GM23248 (cell line): Measurements from ENCODE around the gene ORMDL2. TPM values are rescaled to one million over a fixed set of nuclear protein-coding genes. Genes with fewer than 3 reads are reported as not detected.
A peak's percentile ranks its signal among the peaks of the same experiment; 100 is the strongest.

ENCODE experiments used
- DNase-seq: peaks from one replicate; pipeline ENCODE4 v3.0.0-alpha.2; 2015
- H2AFZ ChIP-seq: fragments of 200-600 bp; sonication (generic); 2 replicates; pipeline ENCODE4 v1.6.1; 2016; ENCODE audit warnings: antibody characterized with exemption
- H3F3A ChIP-seq: fragments of 200-600 bp; sonication (generic); 2 replicates; pipeline ENCODE4 v1.6.1; 2016; ENCODE audit warnings: mild to moderate bottlenecking, antibody characterized with exemption, mixed run types; ENCODE audit not compliant: insufficient read depth
- H3K27ac ChIP-seq: fragments of 200-600 bp; sonication (generic); 2 replicates; pipeline ENCODE4 v1.5.1; 2016; ENCODE audit warnings: mild to moderate bottlenecking
- H3K27me3 ChIP-seq: fragments of 200-600 bp; sonication (generic); replicated peaks from 2 replicates; pipeline ENCODE4 v1.6.1; 2016; ENCODE audit warnings: mild to moderate bottlenecking; ENCODE audit not compliant: insufficient read depth
- H3K36me3 ChIP-seq: fragments of 200-600 bp; sonication (generic); 2 replicates; pipeline ENCODE4 v1.6.1; 2016; ENCODE audit warnings: low read depth, mild to moderate bottlenecking
- H3K4me1 ChIP-seq: fragments of 200-600 bp; sonication (generic); 2 replicates; pipeline ENCODE4 v1.6.1; 2016; ENCODE audit warnings: mild to moderate bottlenecking; ENCODE audit not compliant: insufficient read depth
- H3K4me2 ChIP-seq: fragments of 200-600 bp; sonication (generic); one replicate; pipeline ENCODE4 v1.6.1; 2016; ENCODE audit warnings: mild to moderate bottlenecking; ENCODE audit not compliant: unreplicated experiment
- H3K4me3 ChIP-seq: fragments of 200-600 bp; sonication (generic); 2 replicates; pipeline ENCODE4 v1.5.1; 2016; ENCODE audit warnings: mild to moderate bottlenecking
- H3K79me2 ChIP-seq: fragments of 200-600 bp; sonication (generic); 2 replicates; pipeline ENCODE4 v1.6.1; 2016; ENCODE audit warnings: mild to moderate bottlenecking; ENCODE audit not compliant: insufficient read depth
- H3K9ac ChIP-seq: fragments of 200-600 bp; sonication (generic); 2 replicates; pipeline ENCODE4 v1.6.1; 2016; ENCODE audit warnings: mild to moderate bottlenecking
- H3K9me2 ChIP-seq: fragments of 200-600 bp; sonication (generic); 2 replicates; pipeline ENCODE4 v1.6.1; 2016; ENCODE audit warnings: mixed run types, mild to moderate bottlenecking, moderate library complexity; ENCODE audit not compliant: insufficient read depth
- H3K9me3 ChIP-seq: fragments of 200-600 bp; sonication (generic); one replicate; pipeline ENCODE4 v1.6.1; 2017; ENCODE audit warnings: low read depth
- H4K20me1 ChIP-seq: fragments of 200-600 bp; sonication (generic); 2 replicates; pipeline ENCODE4 v1.6.0; 2016; ENCODE audit not compliant: insufficient read depth
- EZH2 ChIP-seq: fragments of 200-600 bp; sonication (generic); IDR thresholded peaks from 2 replicates; pipeline ENCODE4 v1.6.1; 2018; ENCODE audit warnings: antibody characterized with exemption, mild to moderate bottlenecking; ENCODE audit not compliant: insufficient read depth, poor library complexity, severe bottlenecking
- EZH2phosphoT487 ChIP-seq: fragments of 200-600 bp; sonication (generic); IDR thresholded peaks from 2 replicates; pipeline ENCODE4 v1.6.1; 2018; ENCODE audit warnings: antibody characterized with exemption, moderate library complexity, mild to moderate bottlenecking, low read depth; ENCODE audit not compliant: insufficient read depth
- WGBS, 2 experiments: methylation state at CpG; one replicate each; pipeline ENCODE4 v1.1.6; 2015 to 2017; ENCODE audit warnings: low lambda C conversion rate in 2 of 2, low coverage in 1 of 2; ENCODE audit errors: missing lambda C conversion rate in 2 of 2; 5-methylcytosine and 5-hydroxymethylcytosine counted together
- in situ Hi-C: fragments of 300-500 bp; cut with MboI; formaldehyde crosslinking; loops from 2 replicates; pipeline ENCODE4 v1.15.0; 2020
- polyA plus RNA-seq: library from polyadenylated mRNA; unstranded; fragments of >200 nt; fragmentation: Nextera tagmentation; extraction: Ambion mirVana; gene quantifications from 2 replicates; pipeline ENCODE4 v1.2.1, GENCODE V29; 2016
- total RNA-seq: library from RNA; depleted of rRNA; stranded (reverse); fragments of >200 nt; shearing (Covaris generic); gene quantifications from 2 replicates; pipeline ENCODE4 v1.2.3, GENCODE V29; 2014

Gene ORMDL2
- total and polyA plus RNA-seq, 2 experiments from 2014 or later: 21.7 to 87.7 TPM

DNA sequence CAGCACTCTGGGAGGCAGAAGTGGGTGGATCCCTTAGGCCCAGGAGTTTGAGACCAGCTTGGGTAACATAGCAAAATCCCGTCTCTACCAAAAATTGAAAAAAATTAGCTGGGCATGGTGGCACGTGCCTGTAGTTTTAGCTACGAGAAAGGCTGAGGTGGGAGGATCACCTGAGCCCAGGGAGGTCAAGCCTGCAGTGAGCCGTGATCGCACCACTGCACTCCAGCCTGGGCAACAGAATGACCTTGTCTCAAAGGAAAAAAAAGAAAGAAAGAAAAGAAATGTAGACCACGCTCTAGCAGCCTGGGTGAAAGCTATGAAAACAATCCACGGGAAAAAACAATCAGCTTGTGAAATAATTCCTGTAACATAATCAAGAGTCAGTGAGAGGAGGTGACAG, 29.3 kb upstream of the ORMDL2 start:
- Histone ChIP-seq H3K9me3 (no peaks in the 10 kb centered on the region), H3K36me3 (peaks cover 67% of the 10 kb centered on the region), H3K27me3 (no peaks in the 10 kb centered on the region), H3K9me2 (no peaks in the 10 kb centered on the region), H3F3A (no peaks in the 10 kb centered on the region), H3K4me3 (no peak overlapping the region), H3K9ac (no peak overlapping the region), H3K4me2 (no peak overlapping the region), H3K79me2 (peaks cover 63% of the 10 kb centered on the region), H4K20me1 (no peaks in the 10 kb centered on the region), H3K27ac (no peak overlapping the region), H3K4me1 (no peaks in the 10 kb centered on the region), H2AFZ (no peak overlapping the region)
- DNase-seq: no peak
- TF ChIP-seq EZH2phosphoT487 (no peak), EZH2 (no peak)
- 75 to 76% methylated on average over 7 of the region's 7 CpGs for WGBS, 2 experiments
- in situ Hi-C loops: no loop called here

DNA sequence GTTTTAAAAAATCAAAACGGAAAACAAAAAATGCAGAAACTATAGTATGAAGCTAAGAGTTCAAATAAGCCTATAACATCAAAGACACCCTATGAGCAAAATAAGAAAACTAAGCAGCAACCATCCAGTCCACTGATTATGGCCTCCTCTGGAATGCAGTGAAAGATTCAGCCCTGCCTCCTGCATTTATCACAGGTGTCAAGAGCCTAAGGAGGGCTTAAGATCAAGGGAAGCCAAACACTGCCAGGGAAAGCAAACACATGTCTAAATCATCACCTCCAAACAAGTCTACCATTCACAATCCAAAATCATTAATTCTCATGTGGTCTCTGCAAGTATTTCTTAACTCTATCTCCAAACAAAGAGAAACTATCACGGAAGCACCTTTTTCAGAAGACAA, 28.7 kb upstream of the ORMDL2 start:
- no peaks in the 10 kb centered on the region for H4K20me1 ChIP-seq
- in situ Hi-C loops: no loop called here
- DNase-seq: no peak
- H3K4me2 ChIP-seq: no peak overlapping the region
- H3K9ac ChIP-seq: no peak overlapping the region
- no peaks in the 10 kb centered on the region for H3K9me2 ChIP-seq
- peaks cover 68% of the 10 kb centered on the region for H3K79me2 ChIP-seq
- no peaks in the 10 kb centered on the region for H3F3A ChIP-seq
- no peak overlapping the region for H2AFZ ChIP-seq
- H3K27ac ChIP-seq: no peak overlapping the region
- TF ChIP-seq EZH2 (no peak), EZH2phosphoT487 (no peak)
- H3K4me3 ChIP-seq: no peak overlapping the region
- H3K27me3 ChIP-seq: no peaks in the 10 kb centered on the region
- peaks cover 72% of the 10 kb centered on the region for H3K36me3 ChIP-seq
- H3K9me3 ChIP-seq: no peaks in the 10 kb centered on the region
- no peaks in the 10 kb centered on the region for H3K4me1 ChIP-seq
- WGBS, 2 experiments: 97% methylated on average over 2 of the region's 2 CpGs

DNA sequence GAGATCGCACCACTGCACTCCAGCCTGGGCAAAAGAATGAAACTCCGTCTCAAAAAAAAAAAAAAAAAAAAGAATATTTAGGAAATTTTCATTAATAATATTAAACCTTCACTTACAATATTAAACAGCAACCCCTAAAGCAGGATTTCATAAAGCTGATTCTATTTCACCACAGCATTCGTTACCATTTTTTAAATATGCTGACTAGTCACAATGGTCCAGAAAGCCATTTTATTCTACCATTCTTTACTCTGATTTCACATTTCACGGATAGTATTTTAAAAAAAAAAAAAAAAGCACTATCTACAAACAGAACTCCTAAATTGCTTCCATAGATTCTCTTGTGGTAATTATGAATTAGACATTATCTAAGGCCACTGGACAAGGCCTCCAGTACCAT, 27.9 kb upstream of the ORMDL2 start:
- WGBS, 2 experiments: 88% methylated on average over 4 of the region's 4 CpGs
- no peak overlapping the region for H3K9ac ChIP-seq
- H3F3A ChIP-seq: no peaks in the 10 kb centered on the region
- peaks cover 68% of the 10 kb centered on the region for H3K79me2 ChIP-seq
- no peak for DNase-seq
- in situ Hi-C loops: no loop called here
- no peaks in the 10 kb centered on the region for H3K4me1 ChIP-seq
- H4K20me1 ChIP-seq: no peaks in the 10 kb centered on the region
- no peaks in the 10 kb centered on the region for H3K9me3 ChIP-seq
- no peak overlapping the region for H2AFZ ChIP-seq
- no peak overlapping the region for H3K4me2 ChIP-seq
- no peak overlapping the region for H3K27ac ChIP-seq
- H3K4me3 ChIP-seq: no peak overlapping the region
- TF ChIP-seq EZH2: no peak
- TF ChIP-seq EZH2phosphoT487: no peak
- peaks cover 71% of the 10 kb centered on the region for H3K36me3 ChIP-seq
- H3K9me2 ChIP-seq: no peaks in the 10 kb centered on the region
- H3K27me3 ChIP-seq: no peaks in the 10 kb centered on the region

DNA sequence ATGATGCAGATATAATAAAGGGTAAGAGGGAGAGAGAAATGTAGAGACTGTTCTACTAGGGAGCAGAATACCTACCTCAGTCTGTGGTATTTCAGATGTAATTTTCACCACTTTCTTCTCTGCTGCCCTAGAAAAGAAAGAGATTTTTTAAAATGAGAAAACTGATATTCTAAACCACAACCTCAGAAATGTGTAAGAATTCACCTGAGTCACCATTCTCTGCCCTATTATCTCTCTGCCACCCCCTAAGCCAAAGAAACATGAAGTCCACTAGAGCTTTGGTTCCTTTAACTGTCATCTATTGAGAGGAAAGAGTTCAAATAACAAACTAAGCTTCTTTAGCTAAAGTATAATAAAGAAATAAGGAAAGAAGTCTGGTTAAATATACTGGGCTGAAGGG, 21.9 kb upstream of the ORMDL2 start:
- Histone ChIP-seq H3K9me2 (no peaks in the 10 kb centered on the region), H3K27me3 (no peaks in the 10 kb centered on the region), H3K9ac (no peak overlapping the region), H3K4me3 (no peak overlapping the region), H3K4me2 (no peak overlapping the region), H3K4me1 (no peaks in the 10 kb centered on the region), H3F3A (no peaks in the 10 kb centered on the region; the same call in 1 of the 2 replicates), H2AFZ (no peak overlapping the region), H4K20me1 (no peaks in the 10 kb centered on the region), H3K79me2 (peaks cover 91% of the 10 kb centered on the region), H3K27ac (no peak overlapping the region), H3K9me3 (no peaks in the 10 kb centered on the region), H3K36me3 (peaks cover 68% of the 10 kb centered on the region)
- in situ Hi-C loops: no loop called here
- TF ChIP-seq EZH2phosphoT487: no peak
- TF ChIP-seq EZH2: no peak
- no peak for DNase-seq

DNA sequence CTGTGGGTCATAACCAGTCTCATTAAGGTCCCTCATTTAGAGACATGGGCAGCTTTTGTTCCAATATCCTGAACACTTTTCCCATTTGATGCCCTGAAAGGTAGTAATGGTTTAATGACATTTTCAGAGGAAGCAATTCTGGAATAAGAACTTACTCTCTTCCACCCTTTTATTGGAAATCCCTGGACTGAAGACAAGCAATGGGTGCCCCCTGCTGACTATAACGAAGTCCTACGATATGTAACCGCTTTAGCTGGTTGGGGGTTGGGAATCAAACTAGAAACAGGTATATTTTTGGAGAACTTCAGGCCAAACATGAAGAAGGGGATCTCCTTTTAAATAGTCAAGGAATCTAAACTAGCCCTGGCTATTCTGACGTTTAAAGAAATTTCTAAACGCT, 20.8 kb upstream of the ORMDL2 start:
- no peak overlapping the region for H3K27ac ChIP-seq
- H3K36me3 ChIP-seq: peaks cover 72% of the 10 kb centered on the region
- peaks cover 95% of the 10 kb centered on the region for H3K79me2 ChIP-seq
- H3K4me3 ChIP-seq: no peak overlapping the region
- H3K9ac ChIP-seq: no peak overlapping the region
- no peaks in the 10 kb centered on the region for H3K9me3 ChIP-seq
- DNase-seq: peak; percentile 59
- H4K20me1 ChIP-seq: no peaks in the 10 kb centered on the region
- H3K9me2 ChIP-seq: no peaks in the 10 kb centered on the region
- H3K4me2 ChIP-seq: no peak overlapping the region
- no peaks in the 10 kb centered on the region for H3K27me3 ChIP-seq
- WGBS, 2 experiments: 77 to 78% methylated on average over 5 of the region's 5 CpGs
- H2AFZ ChIP-seq: no peak overlapping the region
- TF ChIP-seq EZH2 (no peak), EZH2phosphoT487 (no peak)
- no peaks in the 10 kb centered on the region; the same call in 1 of the 2 replicates for H3F3A ChIP-seq
- H3K4me1 ChIP-seq: no peaks in the 10 kb centered on the region
- in situ Hi-C loops: no loop called here
